MM.1S (cell line): ENCODE measurements around the gene SORCS2.

Experiments
- EZH2phosphoT487 ChIP-seq: fragments of 300-600 bp; sonication (generic); IDR thresholded peaks from 2 replicates; pipeline ENCODE4 v1.6.1; 2018; ENCODE audit warnings: antibody characterized with exemption, low read length
- TF ChIP-seq, protein P1 (sequence below): fragments of 300-600 bp; sonication (generic); IDR thresholded peaks from 2 replicates; pipeline ENCODE4 v1.5.1; 2016; ENCODE audit warnings: antibody characterized with exemption, low read length, mixed read lengths

- no peak for TF ChIP-seq EZH2phosphoT487
- TF ChIP-seq, protein P1, sequence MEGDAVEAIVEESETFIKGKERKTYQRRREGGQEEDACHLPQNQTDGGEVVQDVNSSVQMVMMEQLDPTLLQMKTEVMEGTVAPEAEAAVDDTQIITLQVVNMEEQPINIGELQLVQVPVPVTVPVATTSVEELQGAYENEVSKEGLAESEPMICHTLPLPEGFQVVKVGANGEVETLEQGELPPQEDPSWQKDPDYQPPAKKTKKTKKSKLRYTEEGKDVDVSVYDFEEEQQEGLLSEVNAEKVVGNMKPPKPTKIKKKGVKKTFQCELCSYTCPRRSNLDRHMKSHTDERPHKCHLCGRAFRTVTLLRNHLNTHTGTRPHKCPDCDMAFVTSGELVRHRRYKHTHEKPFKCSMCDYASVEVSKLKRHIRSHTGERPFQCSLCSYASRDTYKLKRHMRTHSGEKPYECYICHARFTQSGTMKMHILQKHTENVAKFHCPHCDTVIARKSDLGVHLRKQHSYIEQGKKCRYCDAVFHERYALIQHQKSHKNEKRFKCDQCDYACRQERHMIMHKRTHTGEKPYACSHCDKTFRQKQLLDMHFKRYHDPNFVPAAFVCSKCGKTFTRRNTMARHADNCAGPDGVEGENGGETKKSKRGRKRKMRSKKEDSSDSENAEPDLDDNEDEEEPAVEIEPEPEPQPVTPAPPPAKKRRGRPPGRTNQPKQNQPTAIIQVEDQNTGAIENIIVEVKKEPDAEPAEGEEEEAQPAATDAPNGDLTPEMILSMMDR, result no peak
Observed at GRCh38 chr4:7689773-7690693, 497.7 kb downstream of the SORCS2 start.
